Putamen (tissue), 1 donor: ENCODE data around the gene SOCS6.

ENCODE experiments used
- DNase-seq: peaks from one replicate; pipeline ENCODE4 v3.0.0-alpha.2; 2016; ENCODE audit warnings: low spot score

Gene SOCS6

GRCh38 chr18:70289351-70290312, 787 bp downstream of the SOCS6 start:
- no peak for DNase-seq

- no peak for DNase-seq
Observed at GRCh38 chr18:70290482-70291294, 1.8 kb downstream of the SOCS6 start.

GRCh38 chr18:70291295-70291574, 2.4 kb downstream of the SOCS6 start:
- no peak for DNase-seq

- no peak for DNase-seq
Observed at GRCh38 chr18:70292628-70293027, 3.8 kb downstream of the SOCS6 start.

DNA sequence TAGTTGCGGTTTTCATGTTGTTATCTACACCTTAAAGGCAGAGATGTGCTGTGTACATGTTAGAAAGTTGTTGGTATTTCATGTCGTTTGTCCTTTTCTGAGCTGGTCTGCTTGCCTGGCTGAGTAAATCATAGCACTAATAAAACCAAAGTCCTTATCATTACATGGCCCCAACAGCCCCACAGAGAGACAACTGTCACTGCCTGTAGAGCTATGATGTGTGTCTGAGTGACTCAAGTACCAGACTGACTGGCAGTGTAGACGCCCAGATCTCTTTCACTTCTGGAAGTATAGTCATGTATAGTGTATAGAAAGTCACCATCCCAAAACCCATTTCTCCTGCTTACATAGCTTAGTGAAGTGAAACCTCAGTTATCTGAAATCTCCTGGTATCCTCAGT, 4.3 kb downstream of the SOCS6 start:
- no peak for DNase-seq

GRCh38 chr18:70294471-70295191, 5.8 kb downstream of the SOCS6 start:
- DNase-seq = no peak

GRCh38 chr18:70295192-70296188, 6.6 kb downstream of the SOCS6 start:
- DNase-seq = no peak

GRCh38 chr18:70296289-70296688, 7.4 kb downstream of the SOCS6 start:
- no peak for DNase-seq

DNA sequence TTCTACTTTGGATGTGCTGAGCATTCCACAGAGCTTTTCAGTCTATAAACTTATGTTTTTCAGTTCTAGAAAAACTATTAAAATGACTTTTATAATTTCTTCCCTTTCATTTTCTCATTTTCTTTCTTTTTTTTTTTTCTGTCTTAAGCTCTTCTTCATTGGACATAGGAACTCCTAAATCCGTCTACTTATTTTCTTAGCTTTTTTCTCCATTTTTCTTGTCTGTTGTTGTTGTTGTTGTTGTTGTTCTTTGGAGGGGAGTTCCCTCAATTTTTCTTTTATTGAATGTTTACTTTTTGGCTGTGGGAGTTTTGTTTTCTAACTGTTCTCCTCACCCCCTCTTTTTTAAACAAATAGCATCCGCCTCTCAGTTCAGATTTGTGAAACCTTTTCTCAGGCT, 7.9 kb downstream of the SOCS6 start:
- DNase-seq = no peak

DNA sequence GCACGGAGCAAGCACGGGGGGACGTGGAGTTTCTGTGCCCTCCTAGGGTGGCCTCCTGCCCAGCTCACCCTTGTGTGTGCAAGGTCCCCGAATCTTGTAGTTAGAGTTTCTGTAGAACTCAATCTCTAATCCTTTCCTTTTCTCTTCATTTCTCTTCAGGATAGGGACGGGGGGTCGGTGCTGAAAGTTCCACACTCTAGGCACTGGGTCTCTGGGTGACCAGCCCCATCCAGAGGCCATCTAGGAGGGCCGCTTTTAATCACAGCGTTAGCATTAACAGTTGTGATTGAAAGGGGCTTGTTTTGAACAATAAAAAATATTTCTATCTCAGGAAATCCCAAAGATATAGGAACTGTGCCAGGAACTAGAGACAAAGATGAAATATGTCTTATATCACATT, 10.5 kb downstream of the SOCS6 start:
- no peak for DNase-seq

- DNase-seq = no peak
Observed at GRCh38 chr18:70301667-70302066, 12.8 kb downstream of the SOCS6 start.

GRCh38 chr18:70308555-70309294, 19.9 kb downstream of the SOCS6 start:
- DNase-seq = no peak

DNA sequence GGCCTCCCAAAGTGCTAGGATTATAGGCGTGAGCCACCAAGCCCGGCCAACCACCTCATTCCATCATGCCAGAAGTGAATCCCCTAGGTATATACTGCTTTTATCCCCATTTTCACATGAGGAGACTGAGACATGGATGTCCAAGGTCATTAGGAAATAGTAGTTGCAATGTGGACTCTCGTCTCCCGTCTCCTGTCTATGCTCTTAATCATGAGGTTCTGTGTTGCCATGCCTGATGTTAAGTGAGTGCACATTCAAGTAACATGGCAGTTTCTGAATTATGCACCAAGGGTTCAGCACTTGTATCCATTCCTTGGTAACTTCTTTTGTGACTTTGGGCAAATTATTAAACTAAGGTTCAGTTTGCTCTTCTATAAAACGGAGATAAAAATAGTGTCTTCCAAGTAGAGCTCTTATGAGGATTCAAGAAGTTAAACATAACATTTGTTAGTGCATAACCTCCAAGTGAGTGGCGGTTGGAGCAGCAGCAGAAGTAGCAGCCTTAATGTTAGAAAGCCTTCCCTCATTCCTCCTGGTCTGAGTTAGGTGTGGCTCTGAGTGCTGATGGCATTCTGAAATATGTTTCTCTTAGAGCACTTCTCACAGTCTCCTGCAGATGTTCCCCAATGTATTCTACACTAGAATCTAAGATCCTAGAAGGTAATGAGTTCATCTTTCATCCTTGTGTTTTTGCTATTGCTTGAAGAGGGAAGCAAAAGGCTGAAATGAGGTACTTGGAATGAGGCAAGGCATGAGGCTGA, 21.9 kb downstream of the SOCS6 start:
- DNase-seq = no peak

DNA sequence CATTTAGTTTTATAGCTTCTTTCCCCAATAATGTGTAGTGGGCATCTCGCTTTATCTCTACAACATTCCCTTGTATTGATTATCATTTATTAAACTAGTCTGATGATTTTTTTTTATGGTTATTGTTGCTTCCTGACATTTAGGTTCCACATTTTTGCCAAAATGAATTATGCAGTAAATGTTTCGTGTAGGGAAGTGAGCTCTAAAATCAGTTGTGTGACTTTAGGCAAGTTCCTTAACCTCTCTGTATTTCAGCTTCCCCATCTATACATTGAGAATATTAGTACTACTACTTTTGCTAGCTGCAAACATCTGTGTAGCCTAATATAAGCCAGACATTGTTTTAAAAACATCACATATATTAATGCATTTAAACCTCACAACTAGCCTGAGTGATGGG, 22.9 kb downstream of the SOCS6 start:
- no peak for DNase-seq

DNA sequence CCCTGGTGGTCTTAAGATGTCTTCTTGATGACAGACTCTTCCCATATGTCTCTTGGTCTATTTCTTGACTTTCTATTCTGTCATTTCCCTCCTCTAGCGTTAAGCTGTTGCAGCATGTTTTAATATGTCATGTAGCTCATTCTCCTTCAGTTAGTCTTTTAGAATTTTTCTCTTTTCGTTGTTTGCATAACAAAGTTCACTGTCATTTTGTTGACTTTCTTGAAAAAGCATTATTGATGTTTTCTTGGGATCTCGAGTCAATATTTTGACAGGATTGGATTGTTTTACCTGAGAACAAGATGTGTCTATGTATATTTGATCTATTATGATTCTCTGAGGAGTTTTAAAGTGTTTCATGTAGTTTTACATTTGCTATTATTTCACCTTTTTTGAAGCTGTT, 24.8 kb downstream of the SOCS6 start:
- DNase-seq = no peak

GRCh38 chr18:70314151-70314782, 25.4 kb downstream of the SOCS6 start:
- no peak for DNase-seq

GRCh38 chr18:70319187-70319586, 30.3 kb downstream of the SOCS6 start:
- no peak for DNase-seq

DNA sequence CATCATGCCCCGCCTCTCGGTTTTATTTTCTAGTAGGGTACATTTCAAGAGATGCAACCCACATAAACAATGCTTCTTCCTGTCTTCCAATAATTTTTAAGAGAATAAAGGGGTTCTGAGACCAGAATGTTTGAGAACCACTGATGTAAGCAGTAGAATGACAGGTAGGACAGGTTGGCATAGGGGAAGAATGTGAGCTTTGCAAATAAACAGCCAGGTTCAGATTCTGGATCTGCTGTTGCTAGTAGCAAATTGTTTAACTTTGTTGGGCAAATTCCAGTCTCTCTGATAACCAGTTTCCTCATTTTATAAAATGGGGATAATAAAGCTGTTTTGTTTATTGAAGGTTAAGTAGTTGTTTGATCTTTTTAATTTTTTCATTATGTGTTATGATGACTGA, 32.8 kb downstream of the SOCS6 start:
- no peak for DNase-seq

- DNase-seq = no peak
Observed at GRCh38 chr18:70322385-70322784, 33.5 kb downstream of the SOCS6 start.
